Stomach (tissue), 4 donors: ENCODE data around the gene PATZ1.

Experiments
- POLR2A ChIP-seq, 4 donors: fragments of 450-650 bp; IDR thresholded peaks; one replicate each; pipeline ENCODE4 v1.6.1; 2016; ENCODE audit warnings: antibody characterized with exemption in 4 of 4, control low read depth in 2 of 4, mild to moderate bottlenecking in 1 of 4, moderate library complexity in 1 of 4
- POLR2AphosphoS5 ChIP-seq, 3 donors: sonication (generic); formaldehyde crosslinking; IDR thresholded peaks; one replicate each; pipeline ENCODE4 v1.6.1; 2016; ENCODE audit warnings: antibody characterized with exemption in 3 of 3
- TF ChIP-seq, protein P1 (sequence below), 7 experiments: fragments of 450-650 bp in 4 of 7; fragments of 200-600 bp in 3 of 7; sonication (generic) in 3 of 7; IDR thresholded peaks; one replicate each; pipeline ENCODE4 v1.5.1; 2016 to 2019; ENCODE audit warnings: antibody characterized with exemption in 7 of 7, control low read depth in 2 of 7, mild to moderate bottlenecking in 1 of 7

DNA sequence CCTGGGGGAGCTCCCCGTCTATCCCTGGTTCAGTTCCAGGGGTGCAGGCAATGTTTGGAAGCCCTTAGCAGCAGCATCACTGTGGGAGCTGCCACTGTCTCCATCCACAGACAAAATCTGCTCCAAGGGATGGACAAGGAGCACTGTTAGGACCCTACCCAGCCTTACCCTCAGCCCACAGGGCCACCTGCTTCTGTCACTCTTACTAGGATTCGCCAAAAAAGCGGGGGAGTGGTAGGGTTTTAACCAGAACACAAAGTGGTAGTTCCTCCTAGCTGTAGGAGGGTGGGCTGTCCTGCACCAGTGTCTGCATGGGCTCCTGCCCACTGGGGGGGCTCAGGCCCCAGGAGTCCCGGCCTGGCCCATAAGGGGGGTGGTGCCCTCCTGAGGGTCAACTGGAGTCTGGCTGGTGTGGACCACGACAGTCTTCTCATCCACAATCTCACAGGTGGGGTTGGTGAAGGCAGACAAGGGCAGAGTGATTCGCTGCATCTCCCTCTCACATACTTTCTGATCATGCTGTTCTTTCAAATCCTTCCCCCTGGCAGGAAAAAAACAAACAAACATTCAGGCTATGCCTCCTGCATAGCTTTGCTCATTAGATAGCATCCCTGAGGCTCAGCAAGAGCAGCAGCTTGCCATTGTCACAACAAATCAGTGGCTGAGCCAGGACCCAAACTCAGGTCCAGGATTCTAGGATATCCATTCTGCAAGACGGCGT lies 63.2 kb downstream of the PATZ1 start:
- TF ChIP-seq, protein P1, sequence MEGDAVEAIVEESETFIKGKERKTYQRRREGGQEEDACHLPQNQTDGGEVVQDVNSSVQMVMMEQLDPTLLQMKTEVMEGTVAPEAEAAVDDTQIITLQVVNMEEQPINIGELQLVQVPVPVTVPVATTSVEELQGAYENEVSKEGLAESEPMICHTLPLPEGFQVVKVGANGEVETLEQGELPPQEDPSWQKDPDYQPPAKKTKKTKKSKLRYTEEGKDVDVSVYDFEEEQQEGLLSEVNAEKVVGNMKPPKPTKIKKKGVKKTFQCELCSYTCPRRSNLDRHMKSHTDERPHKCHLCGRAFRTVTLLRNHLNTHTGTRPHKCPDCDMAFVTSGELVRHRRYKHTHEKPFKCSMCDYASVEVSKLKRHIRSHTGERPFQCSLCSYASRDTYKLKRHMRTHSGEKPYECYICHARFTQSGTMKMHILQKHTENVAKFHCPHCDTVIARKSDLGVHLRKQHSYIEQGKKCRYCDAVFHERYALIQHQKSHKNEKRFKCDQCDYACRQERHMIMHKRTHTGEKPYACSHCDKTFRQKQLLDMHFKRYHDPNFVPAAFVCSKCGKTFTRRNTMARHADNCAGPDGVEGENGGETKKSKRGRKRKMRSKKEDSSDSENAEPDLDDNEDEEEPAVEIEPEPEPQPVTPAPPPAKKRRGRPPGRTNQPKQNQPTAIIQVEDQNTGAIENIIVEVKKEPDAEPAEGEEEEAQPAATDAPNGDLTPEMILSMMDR (IDR thresholded peaks at IDR 0.05) = no peak
- TF ChIP-seq POLR2AphosphoS5 (IDR thresholded peaks at IDR 0.05) (no peak), POLR2A (IDR thresholded peaks at IDR 0.05) (no peak)
